ENCODE measurements around the gene LAP3. TPM values are rescaled to one million over a fixed set of nuclear protein-coding genes. Genes with fewer than 3 reads are reported as not detected.

The LAP3 gene
- total RNA-seq, 1 donor from 2014 or later: 52.7 TPM

GRCh38 chr4:17635056-17635455 lies 58.1 kb downstream of the LAP3 start:
- Histone ChIP-seq H3K36me3 (peaks cover 53% of the 10 kb centered on the region), H3K27me3 (ENCODE audit: low read depth) (no peaks in the 10 kb centered on the region), H3K27ac (replicated peaks) (no peak overlapping the region), H3K4me3 (no peak overlapping the region), H3K4me1 (peaks cover 4% of the 10 kb centered on the region), H3K9me3 (replicated peaks) (no peaks in the 10 kb centered on the region)
- intact Hi-C loops (cut with micrococcal nuclease): no loop called here
- no peak for TF ChIP-seq CTCF (IDR thresholded peaks at IDR 0.05; ENCODE audit: borderline replicate concordance)
- no peak for DNase-seq

DNA sequence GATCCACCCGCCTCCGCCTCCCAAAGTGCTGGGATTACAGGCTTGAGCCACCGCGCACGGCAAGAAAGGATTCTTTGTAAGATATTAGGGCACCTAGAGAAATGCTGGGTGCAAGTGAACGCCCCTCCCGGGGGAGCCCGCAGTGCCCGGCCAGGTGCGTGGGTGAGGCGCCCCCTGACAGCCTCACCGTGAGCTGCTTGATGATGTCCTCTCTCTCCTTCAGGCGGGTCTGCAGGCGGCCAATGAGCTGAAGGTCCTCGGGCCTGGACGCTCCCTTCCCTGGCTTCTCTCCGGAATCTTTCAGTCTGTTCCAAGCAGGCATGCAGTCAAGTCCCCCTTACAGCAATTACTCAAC lies 59.3 kb downstream of the LAP3 start:
- peaks cover 41% of the 10 kb centered on the region for H3K36me3 ChIP-seq
- H3K27me3 ChIP-seq (ENCODE audit: low read depth): no peaks in the 10 kb centered on the region
- no peaks in the 10 kb centered on the region for H3K9me3 ChIP-seq (replicated peaks)
- no peak overlapping the region for H3K4me3 ChIP-seq
- H3K27ac ChIP-seq (replicated peaks): no peak overlapping the region
- no peak for TF ChIP-seq CTCF (IDR thresholded peaks at IDR 0.05; ENCODE audit: borderline replicate concordance)
- no peak for DNase-seq
- peaks cover 4% of the 10 kb centered on the region for H3K4me1 ChIP-seq
- intact Hi-C loops (cut with micrococcal nuclease): loop anchor here (2.0 kb wide), 1 partner anchor 88 kb away; no protein-coding TSS in a partner anchor

DNA sequence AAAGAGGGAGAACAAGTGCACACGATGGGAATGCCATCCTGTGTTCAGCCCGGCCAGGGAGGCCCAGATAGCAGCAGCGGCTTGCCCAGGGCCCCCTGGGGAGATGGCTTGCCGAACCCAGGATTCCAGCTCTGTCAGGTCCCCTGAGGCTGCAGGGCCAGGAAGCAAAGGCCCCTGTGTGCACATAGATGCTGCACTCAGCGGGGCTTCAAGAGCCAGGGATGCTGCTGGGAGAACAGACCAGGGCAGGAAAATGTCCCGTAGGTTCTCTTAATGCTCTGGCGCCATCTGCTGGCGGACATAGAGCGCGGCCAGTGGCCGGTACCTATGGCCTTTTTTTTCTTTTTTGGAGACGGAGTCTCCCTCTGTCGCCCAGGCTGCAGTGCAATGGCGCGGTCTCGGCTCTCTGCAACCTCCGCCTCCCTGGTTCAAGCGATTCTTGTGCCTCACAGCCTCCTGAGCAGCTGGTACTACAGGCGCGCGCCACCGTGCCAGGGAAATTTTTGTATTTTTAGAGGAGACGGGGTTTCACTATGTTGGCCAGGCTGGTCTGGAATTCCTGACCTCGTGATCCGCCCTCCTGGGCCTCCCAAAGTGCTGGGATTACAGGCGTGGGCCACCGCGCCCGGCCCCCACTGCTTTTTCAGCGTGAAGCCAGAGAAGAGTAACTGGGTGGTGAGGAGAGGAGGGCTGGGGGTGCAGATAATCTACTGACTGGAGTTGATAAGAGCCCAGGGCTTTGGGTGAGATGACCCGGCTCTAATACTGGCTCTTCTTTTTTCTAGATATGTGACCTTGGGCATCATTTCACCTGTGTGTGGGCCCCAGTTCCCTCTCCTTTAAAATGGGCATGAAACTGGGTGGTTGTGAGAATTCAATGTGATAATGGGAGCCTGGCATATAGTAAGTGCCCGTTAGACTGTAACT lies 60.0 kb downstream of the LAP3 start:
- H3K36me3 ChIP-seq: peaks cover 34% of the 10 kb centered on the region
- intact Hi-C loops (cut with micrococcal nuclease): loop anchor here (2.0 kb wide), 1 partner anchor 88 kb away; no protein-coding TSS in a partner anchor

GRCh38 chr4:17639136-17639535 lies 62.1 kb downstream of the LAP3 start:
- no peak for DNase-seq
- no peak for TF ChIP-seq CTCF (IDR thresholded peaks at IDR 0.05; ENCODE audit: borderline replicate concordance)
- H3K4me3 ChIP-seq: no peak overlapping the region
- peaks cover 4% of the 10 kb centered on the region for H3K4me1 ChIP-seq
- peaks cover 12% of the 10 kb centered on the region for H3K36me3 ChIP-seq
- no peaks in the 10 kb centered on the region for H3K27me3 ChIP-seq (ENCODE audit: low read depth)
- intact Hi-C loops (cut with micrococcal nuclease): no loop called here
- H3K9me3 ChIP-seq (replicated peaks): no peaks in the 10 kb centered on the region
- no peak overlapping the region for H3K27ac ChIP-seq (replicated peaks)

More for the DNA sequence above, 60.0 kb downstream of the LAP3 start:
- DNase-seq: peak; percentile 69
- no peaks in the 10 kb centered on the region for H3K9me3 ChIP-seq (replicated peaks)
- TF ChIP-seq CTCF (IDR thresholded peaks at IDR 0.05; ENCODE audit: borderline replicate concordance): peak; percentile 95
- H3K27me3 ChIP-seq (ENCODE audit: low read depth): no peaks in the 10 kb centered on the region
- peaks cover 4% of the 10 kb centered on the region for H3K4me1 ChIP-seq
- H3K4me3 ChIP-seq: no peak overlapping the region
- no peak overlapping the region for H3K27ac ChIP-seq (replicated peaks)

DNA sequence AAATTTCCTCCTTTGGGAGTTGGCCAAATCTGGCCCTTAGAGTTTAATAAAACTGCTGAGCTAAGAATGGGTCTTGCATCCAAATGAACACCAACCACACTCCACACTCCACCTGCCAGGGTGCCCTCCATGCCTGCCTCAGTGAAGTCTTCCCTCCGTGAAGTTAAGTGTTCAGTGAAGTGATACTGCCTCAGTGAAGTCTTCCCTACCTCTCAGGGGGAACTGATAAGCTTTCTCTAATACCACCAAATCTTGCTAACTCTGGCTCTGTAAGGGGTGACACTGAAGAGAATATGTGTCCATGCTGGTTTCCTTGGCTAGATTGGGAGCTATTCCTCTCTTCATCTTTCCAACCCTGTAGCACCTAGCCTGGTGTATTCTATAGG lies 65.4 kb downstream of the LAP3 start:
- no peak for TF ChIP-seq CTCF (IDR thresholded peaks at IDR 0.05; ENCODE audit: borderline replicate concordance)
- Histone ChIP-seq H3K27me3 (ENCODE audit: low read depth) (no peaks in the 10 kb centered on the region), H3K36me3 (no peaks in the 10 kb centered on the region), H3K27ac (replicated peaks) (no peak overlapping the region), H3K9me3 (replicated peaks) (no peaks in the 10 kb centered on the region), H3K4me1 (no peaks in the 10 kb centered on the region), H3K4me3 (no peak overlapping the region)
- no peak for DNase-seq
- intact Hi-C loops (cut with micrococcal nuclease): no loop called here

Data from left ventricle myocardium inferior (tissue), 1 donor.